HG03460 (cell line): ENCODE data around the gene RDX.
"Not testable (repeated sequence)": the region's sequence is repeated elsewhere in the genome, so short reads cannot be mapped to it uniquely, and the experiment has no call there.

ENCODE experiments used
- ATAC-seq: cut with Tn5 transposase; IDR thresholded peaks from one replicate; pipeline ENCODE4 v1.9.1; 2021; ENCODE audit not compliant: unreplicated experiment

RDX gene

DNA sequence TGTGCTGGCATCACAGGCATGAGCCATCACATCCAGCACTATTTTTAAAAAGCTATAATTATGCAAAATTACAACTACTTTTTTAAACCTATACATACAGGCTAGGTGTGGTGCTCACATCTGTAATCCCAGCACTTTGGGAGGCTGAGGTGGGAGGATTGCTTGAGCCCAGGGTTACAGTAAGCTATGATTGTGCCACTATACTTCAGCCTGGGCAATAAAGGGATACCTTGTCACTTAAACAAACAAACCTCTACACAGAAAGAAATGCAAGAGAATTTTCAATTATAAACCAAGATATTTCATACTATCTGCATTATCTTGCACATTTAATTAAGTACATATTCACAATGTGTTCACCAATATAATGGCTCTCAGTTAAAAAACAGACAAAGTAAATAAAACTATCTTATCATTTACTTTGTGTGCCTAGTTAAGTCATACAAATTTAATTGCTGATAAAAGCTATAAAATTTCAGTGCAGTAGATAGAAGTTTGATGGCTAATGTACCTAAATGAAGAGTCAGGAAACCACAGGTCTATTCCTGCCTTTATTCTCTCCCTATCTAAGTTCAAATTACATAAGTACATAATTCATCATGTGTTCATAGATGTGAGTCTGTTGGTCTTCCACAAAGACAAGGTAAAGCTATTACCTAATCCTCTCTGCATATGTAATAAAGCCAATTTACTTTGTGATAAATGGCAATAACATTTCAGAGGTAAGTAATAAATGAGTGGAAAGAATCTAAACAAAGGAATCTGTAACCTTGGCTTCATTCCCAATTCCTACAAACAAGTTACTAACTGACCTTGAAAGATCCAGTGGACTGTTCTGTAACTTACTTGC lies 9.0 kb upstream of the RDX start:
- ATAC-seq = no peak

DNA sequence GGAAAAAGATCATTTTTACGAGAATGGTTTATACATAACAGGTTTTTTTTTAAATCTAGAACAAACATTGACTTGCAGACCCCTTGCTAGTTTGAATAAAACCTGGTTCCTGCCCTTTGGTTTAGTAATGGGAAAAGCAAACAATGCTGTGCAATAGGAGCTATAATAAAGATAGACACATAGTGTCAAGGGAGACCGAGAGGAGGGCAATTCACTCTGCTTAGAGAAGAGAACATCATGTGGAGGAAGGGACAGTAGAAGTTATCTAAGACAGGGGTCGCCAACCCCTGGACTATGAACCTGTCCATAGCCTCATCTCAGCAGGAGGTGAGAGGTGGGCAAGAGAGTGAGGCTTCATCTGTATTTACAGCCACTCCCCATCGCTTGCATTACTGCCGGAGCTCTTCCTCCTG lies 7.0 kb upstream of the RDX start:
- ATAC-seq = no peak

DNA sequence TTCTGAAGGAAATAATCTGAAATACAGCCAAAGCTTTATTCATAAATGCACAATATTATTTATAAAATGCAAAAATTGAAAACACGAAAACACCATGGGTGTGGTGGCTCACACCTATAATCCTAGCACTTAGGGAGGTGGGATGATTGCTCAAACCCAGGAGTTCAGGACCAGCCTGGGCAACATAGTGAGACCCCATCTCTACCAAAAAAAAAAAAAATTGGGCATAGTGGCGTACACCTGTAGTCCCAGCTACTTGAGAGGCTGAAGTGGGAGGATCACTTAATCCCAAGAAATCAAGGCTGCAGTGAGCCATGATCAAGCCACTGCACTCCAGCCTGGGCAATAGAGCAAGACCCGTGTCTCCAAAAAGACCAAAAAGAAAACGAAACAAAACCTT lies 5.2 kb upstream of the RDX start:
- ATAC-seq = no peak

DNA sequence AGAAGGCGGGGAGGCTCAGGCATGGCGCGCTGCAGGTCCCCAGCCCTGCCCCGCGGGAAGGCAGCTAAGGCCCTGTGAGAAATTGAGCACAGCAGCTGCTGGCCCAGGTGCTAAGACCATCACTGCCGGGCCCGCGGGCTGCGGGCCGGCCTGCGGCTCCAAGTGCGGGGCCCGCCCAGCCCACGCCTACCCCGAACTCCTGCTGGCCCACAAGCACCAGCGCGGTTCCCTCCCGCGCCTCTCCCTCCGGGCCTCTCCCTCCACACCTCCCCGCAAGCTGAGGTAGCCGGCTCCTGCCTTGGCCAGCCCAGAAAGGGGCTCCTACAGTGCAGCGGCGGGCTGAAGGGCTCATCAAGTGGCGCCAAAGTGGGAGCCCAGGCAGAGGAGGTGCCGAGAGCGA lies 4.6 kb upstream of the RDX start:
- ATAC-seq = no peak

DNA sequence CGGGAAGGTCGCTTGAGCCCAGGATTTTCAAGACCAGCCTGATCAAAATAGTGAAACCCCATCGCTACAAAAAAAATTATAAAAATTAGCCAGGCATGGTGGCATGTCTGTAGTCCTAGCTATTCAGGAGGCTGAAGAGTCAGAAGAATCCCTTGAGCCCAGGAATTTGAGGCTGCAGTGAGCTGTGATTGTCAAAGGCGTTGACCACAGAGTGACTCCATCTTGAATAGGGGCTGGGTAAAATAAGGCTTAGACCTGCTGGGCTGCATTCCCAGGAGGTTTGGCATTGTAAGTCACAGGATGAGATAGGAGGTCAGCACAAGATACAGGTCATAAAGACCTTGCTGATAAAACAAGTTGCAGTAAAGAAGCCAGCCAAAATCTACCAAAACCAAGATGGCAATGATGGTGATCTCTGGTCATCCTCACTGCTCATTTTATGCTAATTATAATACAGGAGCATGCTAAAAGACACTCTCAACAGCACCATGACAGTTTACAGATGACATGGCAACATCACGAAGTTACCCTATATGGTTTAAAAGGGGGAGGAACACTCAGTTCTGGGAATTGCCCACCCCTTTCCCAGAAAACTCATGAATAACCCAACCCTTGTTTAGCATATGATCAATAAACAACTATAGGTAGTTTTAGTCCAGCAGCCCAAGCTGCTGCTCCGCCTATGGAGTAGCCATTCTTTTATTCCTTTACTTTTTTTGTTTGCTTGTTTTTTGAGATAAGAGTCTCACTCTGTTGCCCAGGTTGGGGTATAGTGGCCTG lies 2.8 kb upstream of the RDX start:
- no peak for ATAC-seq

DNA sequence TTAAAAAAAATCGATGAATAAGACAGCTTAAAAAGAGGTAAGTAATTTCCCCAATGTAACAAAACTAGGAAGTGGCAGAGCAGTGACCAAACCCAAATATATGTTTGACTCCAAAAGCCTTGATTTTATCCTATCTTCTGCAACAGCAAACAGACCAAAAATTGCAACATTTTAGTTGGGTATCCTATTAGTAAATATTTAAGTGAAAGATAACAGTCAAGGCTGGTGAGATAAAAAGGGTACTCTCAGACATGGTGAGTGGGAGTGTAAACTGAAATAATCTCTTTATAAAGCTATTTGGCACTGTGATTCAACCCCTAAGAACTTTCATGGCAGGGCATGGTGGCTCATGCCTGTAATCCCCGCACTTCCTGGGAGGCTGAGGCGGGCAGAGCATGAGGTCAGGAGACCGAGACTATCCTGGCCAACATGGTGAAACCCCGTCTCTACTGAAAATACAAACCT lies 1.9 kb upstream of the RDX start:
- no peak for ATAC-seq

DNA sequence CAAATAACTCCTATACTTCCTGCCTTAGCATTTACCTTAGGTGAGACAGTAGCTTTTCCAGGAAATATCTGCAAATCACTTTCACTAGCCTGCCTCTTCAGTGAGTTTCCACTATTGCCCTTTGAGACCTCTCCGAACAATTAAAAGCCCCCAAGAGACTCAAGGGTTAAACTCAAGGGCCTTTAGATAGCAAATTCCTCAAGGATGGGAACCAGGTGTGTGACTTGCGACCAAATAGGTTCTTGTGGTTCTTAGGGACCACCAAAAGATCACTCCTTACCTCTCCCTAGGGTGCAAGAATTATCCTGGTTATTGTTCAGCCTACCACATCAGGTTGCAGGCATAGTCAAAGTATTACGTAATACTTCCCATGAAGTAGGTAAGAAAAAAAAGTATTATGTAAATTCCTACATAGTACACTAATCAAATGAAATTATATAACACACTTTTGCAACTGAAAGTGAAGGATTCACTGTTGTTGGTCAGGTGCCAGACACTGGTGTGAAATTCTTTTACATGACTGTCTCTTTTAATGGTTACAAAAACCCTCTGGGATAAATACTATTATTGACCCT lies 1.4 kb upstream of the RDX start:
- no peak for ATAC-seq

DNA sequence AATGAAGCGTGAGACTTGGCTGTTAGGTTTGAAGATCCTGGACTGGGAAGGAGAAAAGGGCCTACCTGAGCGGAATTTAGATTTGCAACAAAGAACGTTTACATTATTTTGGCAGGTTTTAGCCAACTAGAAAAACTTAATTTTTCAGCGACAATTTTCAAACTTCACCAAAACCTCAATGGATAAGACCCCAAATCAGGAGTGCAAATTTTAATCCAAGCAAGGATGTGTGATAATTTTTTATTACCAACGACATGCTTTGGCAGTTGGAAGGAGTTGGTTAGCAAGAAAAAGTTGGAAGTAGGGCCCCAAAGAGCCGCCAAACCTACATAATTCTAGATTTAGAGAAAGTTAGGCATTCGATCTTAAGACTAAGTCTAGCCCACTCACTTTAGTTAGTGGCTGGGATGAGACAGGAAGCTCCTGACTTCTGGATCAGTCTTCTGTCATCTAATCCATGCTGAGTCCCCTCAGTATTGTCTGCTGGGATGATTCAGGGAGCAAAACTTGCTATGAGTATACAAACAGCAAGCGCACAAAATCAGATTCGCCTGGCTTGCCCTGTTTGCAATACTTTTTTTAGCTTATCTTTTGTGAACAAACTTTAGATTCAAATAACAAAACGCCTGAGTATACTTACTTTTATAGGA lies 787 bp upstream of the RDX start:
- no peak for ATAC-seq

DNA sequence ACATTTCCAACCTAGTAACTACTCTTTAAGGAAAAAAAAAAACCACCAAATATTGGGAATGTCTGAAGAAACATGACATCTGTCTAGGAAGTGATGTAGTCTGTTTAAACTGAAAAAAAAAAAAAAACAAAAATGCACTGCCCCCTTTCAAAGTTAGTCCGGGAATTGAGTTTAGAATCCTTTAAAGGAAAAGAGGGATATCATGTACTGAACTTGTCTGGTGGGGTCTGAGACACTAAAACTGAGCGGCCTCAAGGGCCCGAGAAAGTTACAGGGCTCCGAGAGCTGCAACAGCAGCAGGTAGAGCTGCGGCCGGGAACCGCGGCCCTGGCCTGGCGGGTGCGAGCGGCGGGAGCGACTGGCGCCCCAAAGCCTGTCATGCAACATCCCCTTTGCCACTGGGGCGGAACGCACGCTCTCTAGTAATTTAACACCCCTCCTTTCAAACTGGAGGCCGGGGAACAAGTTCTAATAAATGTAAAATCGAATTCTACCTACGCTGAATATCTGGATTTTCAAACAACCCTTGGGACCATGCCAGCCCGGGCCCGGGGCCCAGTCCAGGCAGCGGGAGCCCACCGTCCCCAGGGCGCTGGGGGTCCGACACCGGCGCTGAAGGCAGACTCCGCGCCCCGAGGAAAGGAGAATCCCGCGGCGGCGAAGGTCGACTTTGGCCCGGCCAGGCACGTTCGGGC lies 736 bp downstream of the RDX start:
- peak; percentile 59 for ATAC-seq

DNA sequence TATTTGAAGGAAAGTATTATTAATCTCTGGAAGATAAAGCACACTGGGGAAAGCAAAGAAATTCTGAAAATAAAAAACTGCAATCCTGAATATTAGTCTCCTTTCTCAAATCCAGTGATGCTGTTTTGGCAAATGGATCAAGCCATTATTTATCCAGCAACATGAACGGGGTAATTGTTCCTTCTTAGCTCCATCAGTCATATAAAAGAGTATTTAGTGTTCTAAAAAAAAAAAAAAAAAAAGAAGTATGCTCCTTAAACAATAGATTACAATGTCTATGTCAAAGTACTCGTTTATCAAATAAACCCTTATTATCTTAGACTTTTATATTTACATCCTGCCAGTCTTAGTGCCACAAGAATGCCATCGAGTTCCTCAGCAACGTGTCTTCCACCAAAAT lies 1.3 kb downstream of the RDX start:
- no peak for ATAC-seq

DNA sequence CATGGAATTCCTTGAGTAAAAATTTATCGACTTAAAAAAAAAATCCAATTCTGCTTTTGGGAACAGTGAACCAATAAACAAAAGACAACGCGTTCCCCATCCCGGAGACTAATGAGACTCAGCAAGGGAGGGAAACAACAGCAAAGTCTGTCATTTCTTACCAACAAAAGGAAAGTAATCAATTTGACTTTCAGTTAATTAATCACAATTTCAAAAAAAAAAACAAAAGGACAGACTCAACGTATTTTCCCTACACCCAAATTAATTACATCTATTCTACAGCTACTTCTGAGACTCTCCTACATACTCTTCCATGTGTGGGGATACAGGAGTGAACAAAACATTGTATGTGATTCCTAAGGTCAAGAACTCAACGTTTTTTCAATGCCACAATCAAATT lies 1.9 kb downstream of the RDX start:
- no peak for ATAC-seq

DNA sequence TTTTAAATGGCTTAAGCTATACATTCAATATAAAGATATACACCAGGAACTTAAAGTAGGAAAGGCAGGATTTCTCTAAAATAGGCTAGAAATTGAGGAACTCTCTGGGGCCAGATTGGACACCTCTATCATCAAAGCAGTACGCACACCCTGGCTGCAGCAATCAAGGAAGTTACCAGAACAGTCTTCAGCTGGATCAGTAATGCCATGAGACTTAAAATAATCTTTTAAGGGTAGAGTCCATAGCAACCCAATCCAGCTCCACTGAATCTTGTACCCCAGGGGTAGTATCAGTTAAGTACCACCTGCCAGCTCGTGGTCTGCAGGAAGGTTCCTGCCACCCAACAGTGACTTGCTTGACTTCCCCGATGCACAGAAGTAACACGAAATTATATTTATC lies 3.0 kb downstream of the RDX start:
- ATAC-seq = no peak

DNA sequence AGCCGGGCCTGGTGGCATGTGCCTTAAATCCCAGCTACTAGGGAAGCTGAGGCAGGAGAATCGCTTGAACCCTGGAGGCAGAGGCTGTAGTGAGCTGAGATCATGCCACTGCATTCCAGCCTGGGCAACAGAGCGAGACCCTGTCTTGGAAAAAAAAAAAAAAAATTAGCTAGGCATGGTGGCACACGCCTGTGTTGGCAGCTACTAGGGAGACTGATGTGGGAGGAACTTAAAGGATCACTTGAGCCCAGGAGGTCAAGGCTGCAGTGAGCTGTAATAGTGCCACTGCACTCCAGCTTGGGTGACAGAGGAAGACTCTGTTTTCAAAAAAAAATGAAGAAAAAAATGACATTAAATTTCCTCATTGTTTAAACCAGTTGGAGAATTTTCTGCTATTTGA lies 4.3 kb downstream of the RDX start:
- ATAC-seq = not testable (repeated sequence)

DNA sequence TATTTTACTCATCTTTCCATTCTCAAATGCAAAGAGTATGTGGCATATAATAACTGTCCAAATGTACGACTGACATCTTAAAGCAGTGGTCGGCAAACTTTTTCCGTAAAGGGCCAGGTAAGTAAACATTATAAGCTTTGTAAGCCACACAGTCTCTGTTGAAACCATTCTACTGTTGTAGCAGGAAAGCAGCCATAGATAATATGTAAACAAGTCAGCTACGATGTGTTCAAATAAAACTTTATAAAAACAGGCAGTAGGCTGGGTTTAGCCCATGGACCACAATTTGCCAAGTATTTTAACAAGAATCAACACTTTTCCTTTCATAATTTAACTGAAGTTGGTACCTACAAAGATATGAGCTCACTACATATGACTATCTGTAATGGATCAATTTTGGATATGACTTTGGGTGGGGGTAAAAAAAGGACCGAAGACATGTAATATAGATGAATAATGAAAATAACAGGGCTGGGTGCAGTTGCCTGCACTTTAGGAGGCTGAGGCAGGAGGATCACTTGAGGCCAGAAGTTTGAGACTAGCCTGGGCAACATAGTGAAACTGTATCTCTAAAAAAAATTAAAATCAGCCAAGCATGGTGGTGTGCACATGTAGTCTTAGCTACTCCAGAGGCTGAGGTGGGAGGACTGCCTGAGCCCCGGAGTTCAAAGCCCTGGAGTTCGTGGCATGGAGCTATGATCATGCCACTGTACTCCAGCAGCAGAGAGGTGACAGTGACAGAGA lies 5.7 kb downstream of the RDX start:
- no peak for ATAC-seq

DNA sequence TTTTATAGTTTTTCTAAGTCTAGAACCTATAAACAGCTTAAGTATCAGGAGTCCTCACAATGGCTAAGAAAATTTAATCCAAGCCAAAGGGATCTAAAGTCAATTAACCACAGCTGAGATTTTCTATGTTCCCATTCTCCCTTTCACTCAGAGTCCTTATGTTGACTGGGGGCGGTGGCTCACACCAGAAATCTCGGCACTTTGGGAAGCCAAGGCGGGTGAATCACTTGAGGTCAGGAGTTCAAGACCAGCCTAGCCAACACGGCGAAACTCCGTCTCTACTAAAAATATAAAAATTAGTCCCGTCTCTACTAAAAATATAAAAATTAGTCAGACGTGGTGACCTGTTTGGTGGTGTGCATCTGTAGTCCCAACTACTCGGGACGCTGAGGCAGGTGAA lies 6.9 kb downstream of the RDX start:
- no peak for ATAC-seq

DNA sequence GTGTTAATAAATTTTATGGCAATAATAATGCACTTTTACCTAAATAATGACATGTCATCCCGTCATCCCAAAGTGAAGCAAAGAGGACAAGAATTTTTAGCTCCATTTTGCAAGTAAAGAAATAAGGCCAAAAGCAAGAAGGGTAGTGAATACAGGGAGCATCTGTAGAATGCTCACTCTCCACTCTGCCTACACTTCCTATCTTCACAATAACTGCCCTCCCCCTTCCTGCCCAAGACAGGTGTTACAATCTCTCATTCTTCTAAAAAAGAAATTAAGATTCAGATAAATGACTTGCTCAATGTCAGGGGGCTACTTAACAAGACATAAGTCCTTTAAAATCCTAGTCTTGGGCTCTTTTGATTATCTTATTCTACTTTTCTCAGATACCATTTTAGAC lies 8.9 kb downstream of the RDX start:
- no peak for ATAC-seq

DNA sequence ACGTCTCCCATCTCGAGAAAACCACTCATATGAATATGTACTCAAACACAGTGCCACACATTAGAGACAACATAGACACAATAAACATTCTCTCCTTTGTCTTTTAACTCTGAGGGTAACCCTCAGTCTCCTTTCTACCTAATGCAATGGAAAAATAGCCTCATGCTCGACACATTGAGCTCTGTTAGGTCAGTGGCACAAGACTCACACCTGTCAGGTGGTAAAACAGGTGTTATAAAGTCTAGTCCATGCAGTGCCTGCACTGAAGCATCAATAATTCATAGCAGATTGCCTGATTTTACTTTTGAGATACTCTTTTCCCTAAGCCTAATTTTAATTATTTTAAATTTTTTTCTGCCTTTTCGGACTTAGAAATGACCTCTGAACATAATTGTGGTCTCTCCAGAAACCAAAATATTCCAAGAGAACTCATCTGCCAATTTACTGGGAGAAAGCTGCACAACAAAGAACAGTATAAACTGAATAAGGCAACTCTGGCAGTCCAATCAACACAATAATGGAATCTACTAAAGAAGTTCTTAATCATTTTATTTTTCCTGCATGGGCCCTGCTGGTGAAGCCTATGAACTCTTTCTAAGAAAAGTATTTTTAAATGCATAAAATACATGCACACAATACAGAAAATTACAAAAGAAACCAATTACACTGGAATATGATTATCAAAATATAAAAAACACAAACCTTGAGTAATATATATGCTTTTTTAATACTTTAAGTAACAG lies 9.9 kb downstream of the RDX start:
- ATAC-seq = no peak

DNA sequence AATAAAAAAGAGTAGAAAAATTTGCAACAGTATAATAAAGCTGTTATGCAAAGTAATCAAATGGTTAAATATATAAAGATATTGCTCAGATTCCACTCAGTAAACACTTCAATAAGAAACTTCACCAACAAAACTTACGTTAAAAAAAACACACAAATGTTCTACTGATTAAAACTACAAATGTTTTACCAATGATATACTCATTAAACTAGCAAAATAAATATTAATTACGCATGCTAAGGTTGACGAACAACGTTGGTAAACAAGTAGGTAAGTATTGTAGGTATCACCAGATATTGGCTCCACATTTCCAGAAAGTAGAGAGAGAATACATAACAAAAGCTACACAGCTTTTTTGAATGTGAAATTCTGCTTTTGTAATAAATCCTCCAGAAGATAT lies 12.6 kb downstream of the RDX start:
- no peak for ATAC-seq

DNA sequence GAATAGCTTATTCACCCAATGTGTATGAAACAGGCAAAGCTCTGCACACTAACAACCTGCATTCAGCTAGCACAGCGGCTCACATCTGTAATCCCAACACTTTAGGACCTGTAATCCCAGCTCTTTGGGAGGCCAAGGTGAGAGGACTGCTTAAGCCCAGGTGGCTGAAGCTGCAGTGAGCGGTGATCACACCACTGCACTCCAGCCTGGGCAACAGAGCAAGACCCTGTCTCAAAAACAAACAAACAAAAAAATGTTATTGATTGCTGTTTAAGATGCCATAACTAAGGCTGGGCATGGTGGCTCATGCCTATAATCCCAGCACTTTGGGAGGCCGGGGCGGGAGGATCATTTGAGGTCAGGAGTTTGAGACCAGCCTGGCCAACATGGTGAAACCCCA lies 15.8 kb downstream of the RDX start:
- not testable (repeated sequence) for ATAC-seq

DNA sequence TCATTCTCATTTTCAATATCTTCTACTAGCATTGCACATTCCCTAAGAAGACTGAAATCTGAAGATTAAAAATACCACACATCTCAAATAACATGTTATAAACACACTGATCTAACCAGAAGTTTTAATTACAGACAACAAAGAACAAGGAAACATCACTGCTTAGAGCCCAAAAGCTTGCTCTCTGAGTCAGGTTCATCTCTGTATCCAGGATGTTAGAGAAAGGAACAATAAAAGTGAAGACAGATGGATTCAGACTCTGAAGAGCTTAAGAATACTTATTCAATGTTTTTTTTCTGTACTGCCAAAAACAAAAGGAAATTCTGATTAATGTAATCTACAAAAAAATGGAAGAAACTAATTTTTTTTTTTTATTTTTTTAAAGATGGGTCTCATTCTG lies 16.5 kb downstream of the RDX start:
- ATAC-seq = no peak
